GM12873 (cell line): ENCODE data around the gene LRBA.

Experiments
- CTCF ChIP-seq: IDR thresholded peaks from 2 replicates; pipeline ENCODE4 v1.5.1; 2012; ENCODE audit warnings: low read depth, mild to moderate bottlenecking, moderate library complexity, low read length, control low read depth; ENCODE audit not compliant: insufficient read depth; ENCODE audit errors: missing control alignments

The LRBA gene, protein sequence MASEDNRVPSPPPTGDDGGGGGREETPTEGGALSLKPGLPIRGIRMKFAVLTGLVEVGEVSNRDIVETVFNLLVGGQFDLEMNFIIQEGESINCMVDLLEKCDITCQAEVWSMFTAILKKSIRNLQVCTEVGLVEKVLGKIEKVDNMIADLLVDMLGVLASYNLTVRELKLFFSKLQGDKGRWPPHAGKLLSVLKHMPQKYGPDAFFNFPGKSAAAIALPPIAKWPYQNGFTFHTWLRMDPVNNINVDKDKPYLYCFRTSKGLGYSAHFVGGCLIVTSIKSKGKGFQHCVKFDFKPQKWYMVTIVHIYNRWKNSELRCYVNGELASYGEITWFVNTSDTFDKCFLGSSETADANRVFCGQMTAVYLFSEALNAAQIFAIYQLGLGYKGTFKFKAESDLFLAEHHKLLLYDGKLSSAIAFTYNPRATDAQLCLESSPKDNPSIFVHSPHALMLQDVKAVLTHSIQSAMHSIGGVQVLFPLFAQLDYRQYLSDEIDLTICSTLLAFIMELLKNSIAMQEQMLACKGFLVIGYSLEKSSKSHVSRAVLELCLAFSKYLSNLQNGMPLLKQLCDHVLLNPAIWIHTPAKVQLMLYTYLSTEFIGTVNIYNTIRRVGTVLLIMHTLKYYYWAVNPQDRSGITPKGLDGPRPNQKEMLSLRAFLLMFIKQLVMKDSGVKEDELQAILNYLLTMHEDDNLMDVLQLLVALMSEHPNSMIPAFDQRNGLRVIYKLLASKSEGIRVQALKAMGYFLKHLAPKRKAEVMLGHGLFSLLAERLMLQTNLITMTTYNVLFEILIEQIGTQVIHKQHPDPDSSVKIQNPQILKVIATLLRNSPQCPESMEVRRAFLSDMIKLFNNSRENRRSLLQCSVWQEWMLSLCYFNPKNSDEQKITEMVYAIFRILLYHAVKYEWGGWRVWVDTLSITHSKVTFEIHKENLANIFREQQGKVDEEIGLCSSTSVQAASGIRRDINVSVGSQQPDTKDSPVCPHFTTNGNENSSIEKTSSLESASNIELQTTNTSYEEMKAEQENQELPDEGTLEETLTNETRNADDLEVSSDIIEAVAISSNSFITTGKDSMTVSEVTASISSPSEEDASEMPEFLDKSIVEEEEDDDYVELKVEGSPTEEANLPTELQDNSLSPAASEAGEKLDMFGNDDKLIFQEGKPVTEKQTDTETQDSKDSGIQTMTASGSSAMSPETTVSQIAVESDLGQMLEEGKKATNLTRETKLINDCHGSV (N-terminal part only)

DNA sequence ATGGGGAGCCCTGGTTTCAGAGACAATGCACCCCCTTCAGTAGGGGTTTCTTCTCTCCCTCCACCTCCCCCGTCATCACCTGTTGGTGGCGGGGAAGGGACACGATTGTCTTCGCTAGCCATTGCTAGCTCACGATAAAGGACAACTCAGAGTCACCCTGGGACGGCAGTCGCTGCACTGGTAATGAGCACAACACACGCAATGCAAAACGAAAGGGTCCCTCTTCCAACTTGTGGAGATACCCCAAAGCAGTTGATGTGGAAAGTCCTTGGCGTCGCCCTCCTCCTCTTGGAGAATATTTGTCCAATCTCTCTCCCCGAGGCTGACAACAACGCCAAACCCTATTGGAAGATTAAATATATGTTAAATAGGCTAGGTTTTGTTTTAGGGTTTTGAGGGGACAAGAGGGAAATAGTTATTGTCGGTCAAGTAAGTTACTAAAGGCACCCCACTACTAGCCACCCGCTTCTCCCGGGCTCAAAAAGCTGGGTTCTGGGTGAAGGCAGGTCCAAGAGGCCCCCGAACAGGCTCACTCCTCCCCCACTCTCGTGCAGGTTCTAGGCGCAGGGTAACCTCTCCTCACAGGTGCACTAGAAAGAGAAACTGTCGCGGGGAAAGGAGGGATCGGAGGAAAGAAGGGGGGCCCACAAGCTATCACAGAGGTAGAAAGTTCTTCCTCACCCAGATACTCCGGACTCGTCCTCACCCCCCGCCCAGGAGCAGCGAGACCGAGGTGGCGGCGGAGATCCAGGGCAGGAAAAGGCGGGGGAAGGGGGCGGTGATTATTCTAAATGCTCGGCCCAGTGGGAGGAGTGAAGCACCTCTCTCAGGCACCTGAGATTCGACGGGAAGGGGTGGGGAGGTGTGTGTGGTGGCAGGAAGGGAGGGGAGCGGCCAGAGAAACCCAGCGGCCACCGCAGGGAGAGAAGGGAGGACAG, at the start of gene LRBA:
TSS of gene LRBA (minus strand) at position 764 of the 938 bp plus-strand sequence. CDS start at position 122, 642 bp downstream.
- no peak for TF ChIP-seq CTCF

DNA sequence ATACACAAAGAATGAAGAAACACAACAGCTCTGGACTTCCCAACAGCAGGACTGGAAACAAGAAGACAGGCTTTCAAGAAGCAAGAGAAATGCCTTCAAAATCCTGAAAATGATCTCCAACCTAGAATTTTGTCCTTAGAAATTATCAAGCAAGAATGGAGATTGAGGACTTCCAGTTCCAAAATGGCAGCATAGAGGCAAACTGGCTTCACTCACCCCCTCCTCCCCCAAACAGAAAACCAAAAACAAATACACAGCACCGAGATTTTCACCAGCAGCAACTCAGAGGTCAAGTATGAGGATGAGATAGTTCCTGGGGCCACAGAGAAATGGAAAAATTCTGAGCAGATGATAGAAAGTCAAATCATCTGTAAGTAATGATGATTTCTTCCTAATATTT, 40.5 kb upstream of the LRBA start:
- TF ChIP-seq CTCF: no peak

DNA sequence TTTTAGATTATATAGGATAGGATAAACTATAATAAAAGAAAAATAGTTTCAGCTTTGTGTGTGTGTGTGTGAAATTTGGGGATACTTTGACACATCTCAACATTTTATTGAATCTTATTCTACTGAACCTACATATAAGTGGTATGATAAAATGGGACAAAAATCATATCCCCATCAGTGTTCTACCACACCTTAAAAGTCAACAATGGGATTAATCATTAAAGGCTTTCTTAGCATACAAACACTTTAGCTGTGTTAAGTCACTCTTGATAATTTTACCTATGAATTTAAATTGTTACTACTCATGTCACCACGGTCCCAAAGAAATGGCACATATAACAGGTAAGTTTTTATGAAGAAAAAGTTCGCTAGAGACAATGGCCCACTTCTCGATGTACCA, 37.7 kb upstream of the LRBA start:
- TF ChIP-seq CTCF: no peak

DNA sequence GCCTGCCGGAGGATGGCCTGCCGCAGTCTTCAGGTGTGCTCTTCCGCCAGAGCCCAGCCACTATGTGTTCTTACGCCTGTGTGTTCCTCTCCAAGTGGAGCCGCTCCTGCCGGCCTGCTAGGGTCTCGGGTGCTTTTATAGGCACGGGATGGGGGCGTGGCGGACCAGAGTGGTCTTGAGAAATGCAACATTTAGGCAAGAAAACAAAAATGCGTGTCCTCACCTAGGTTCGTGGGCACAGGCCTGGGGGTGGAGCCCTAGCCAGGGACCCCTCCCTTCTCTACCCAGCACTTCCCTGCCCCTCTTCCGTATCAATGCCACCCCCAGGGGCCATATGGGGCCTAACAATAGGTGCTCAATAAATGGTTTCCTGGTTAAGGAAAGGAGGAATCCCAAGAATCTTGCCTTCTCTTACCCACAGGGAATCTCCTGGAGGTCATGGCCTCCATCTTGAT, 34.4 kb upstream of the LRBA start:
- TF ChIP-seq CTCF: no peak

DNA sequence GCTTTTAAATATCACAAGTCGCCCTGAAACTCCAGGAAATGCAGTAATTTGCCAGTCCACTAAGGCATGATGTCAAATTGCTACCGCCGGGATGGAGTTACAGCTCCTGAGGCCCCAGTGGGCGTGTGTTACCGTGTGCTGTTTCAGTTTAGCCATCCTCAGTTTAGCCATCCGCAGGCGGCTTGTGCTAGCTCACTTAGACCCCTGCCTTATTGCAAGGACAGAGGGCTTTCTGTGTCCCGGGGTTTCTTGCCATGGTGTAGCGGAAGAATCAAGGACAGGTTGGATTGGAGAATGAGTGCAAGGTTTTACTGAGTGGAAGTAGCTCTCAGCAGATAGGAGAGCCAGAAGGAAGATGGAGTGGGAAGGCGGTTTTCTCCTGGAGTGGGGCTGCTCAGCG, 33.8 kb upstream of the LRBA start:
- TF ChIP-seq CTCF: no peak

DNA sequence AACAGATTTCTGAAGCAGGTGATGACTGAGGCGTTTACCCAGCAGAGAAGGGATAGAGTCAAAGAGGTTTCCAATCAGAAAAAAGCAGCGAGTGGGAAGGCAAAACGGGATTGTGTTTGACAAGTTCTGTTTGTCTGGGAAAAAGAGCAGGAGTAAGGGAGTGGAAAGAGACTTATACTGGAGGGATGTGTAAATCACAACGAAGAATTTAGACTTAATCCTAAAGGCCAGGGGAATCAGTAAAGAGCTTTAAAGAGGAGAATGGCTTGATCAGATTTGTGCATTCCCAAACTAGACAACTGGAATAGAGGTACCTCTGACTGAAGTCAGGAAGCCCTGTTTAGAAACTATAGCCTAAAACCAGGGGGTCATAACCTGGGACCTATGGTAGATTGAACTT, 31.5 kb upstream of the LRBA start:
- no peak for TF ChIP-seq CTCF
